Neural cell (in vitro differentiated cells): Measurements from ENCODE around the gene LY6G5C. TPM values are rescaled to one million over a fixed set of nuclear protein-coding genes. Genes with fewer than 3 reads are reported as not detected.

ENCODE experiments used
- H2AFZ ChIP-seq: fragments of 200-600, 300-800 bp; sonication (generic), shearing (Covaris generic); 2 replicates; pipeline ENCODE4 v1.6.0; 2014; ENCODE audit warnings: low read depth, mild to moderate bottlenecking, antibody characterized with exemption, low read length, moderate library complexity
- H3F3A ChIP-seq: fragments of 200-600 bp; shearing (Covaris generic); 2 replicates; pipeline ENCODE4 v1.6.1; 2016; ENCODE audit warnings: mild to moderate bottlenecking, moderate library complexity, mixed read lengths, antibody characterized with exemption, low read length; ENCODE audit not compliant: insufficient read depth, poor library complexity, severe bottlenecking
- H3K27ac ChIP-seq: fragments of 200-600, 300-800 bp; sonication (generic), shearing (Covaris generic); 2 replicates; pipeline ENCODE4 v1.5.1; 2014; ENCODE audit warnings: mild to moderate bottlenecking, low read length, moderate library complexity
- H3K27me3 ChIP-seq: fragments of 300-800, 200-600 bp; sonication (generic), shearing (Covaris generic); 2 replicates; pipeline ENCODE4 v1.6.0; 2014; ENCODE audit warnings: mild to moderate bottlenecking, low read depth, low read length, moderate library complexity; ENCODE audit not compliant: insufficient read depth
- H3K36me3 ChIP-seq: fragments of 300-800, 200-600 bp; sonication (generic), shearing (Covaris generic); 2 replicates; pipeline ENCODE4 v1.5.1; 2014; ENCODE audit warnings: mild to moderate bottlenecking, antibody characterized with exemption, low read length, moderate library complexity; ENCODE audit not compliant: insufficient read depth
- H3K4me2 ChIP-seq: fragments of 300-800, 200-600 bp; sonication (generic), shearing (Covaris generic); 2 replicates; pipeline ENCODE4 v1.6.0; 2014; ENCODE audit warnings: mild to moderate bottlenecking, low read length
- H3K4me3 ChIP-seq: fragments of 300-800, 200-600 bp; sonication (generic), shearing (Covaris generic); 2 replicates; pipeline ENCODE4 v1.5.1; 2014; ENCODE audit warnings: mild to moderate bottlenecking, low read length, moderate library complexity
- H3K79me2 ChIP-seq: fragments of 200-600 bp; shearing (Covaris generic); replicated peaks from 2 replicates; pipeline ENCODE4 v1.6.0; 2014; ENCODE audit warnings: mild to moderate bottlenecking, low read length, moderate library complexity; ENCODE audit not compliant: insufficient read depth
- H3K9ac ChIP-seq: fragments of 300-800, 200-600 bp; sonication (generic), shearing (Covaris generic); 2 replicates; pipeline ENCODE4 v1.6.1; 2016; ENCODE audit warnings: mild to moderate bottlenecking, low read length, mixed read lengths
- H3K9me2 ChIP-seq: fragments of 200-600 bp; shearing (Covaris generic); 2 replicates; pipeline ENCODE4 v1.6.1; 2016; ENCODE audit warnings: mild to moderate bottlenecking, low read length, mixed read lengths; ENCODE audit not compliant: insufficient read depth
- H3K9me3 ChIP-seq: fragments of 200-600, 300-800 bp; sonication (generic), shearing (Covaris generic); 2 replicates; pipeline ENCODE4 v1.6.1; 2016; ENCODE audit warnings: mild to moderate bottlenecking, mixed run types, low read length, moderate library complexity, mixed read lengths
- H4K20me1 ChIP-seq: fragments of 200-600 bp; shearing (Covaris generic); 2 replicates; pipeline ENCODE4 v1.6.1; 2016; ENCODE audit warnings: mild to moderate bottlenecking, mixed run types; ENCODE audit not compliant: insufficient read depth
- EP300 ChIP-seq: fragments of 450-650 bp; conservative IDR thresholded peaks from 2 replicates; pipeline ENCODE4 v1.6.1; 2014; ENCODE audit warnings: antibody characterized with exemption, mild to moderate bottlenecking, moderate library complexity; ENCODE audit not compliant: poor library complexity, severe bottlenecking
- EZH2 ChIP-seq: fragments of 200-600, 300-800 bp; shearing (Covaris generic), sonication (generic); IDR thresholded peaks from 2 replicates; pipeline ENCODE4 v1.6.1; 2014; ENCODE audit warnings: antibody characterized with exemption, low read length, borderline replicate concordance, mild to moderate bottlenecking; ENCODE audit not compliant: insufficient read depth, poor library complexity, severe bottlenecking
- MXI1 ChIP-seq: fragments of 450-650 bp; conservative IDR thresholded peaks from 2 replicates; pipeline ENCODE4 v1.6.1; 2014; ENCODE audit warnings: antibody characterized with exemption, mild to moderate bottlenecking; ENCODE audit not compliant: poor library complexity, severe bottlenecking
- POLR2AphosphoS5 ChIP-seq: IDR thresholded peaks from 2 replicates; pipeline ENCODE4 v1.6.1; 2012
- RAD21 ChIP-seq: fragments of 450-650 bp; conservative IDR thresholded peaks from 2 replicates; pipeline ENCODE4 v1.6.1; 2014; ENCODE audit warnings: antibody characterized with exemption, mild to moderate bottlenecking, moderate library complexity
- SMC3 ChIP-seq: fragments of 450-650 bp; conservative IDR thresholded peaks from 2 replicates; pipeline ENCODE4 v1.6.1; 2014; ENCODE audit warnings: antibody characterized with exemption, mild to moderate bottlenecking, moderate library complexity; ENCODE audit not compliant: poor library complexity
- TAF1 ChIP-seq: IDR thresholded peaks from 2 replicates; pipeline ENCODE4 v1.6.1; 2012; ENCODE audit warnings: low read depth
- polyA plus RNA-seq: library from polyadenylated mRNA; depleted of rRNA; stranded (reverse); fragments of >200 nt; gene quantifications from 2 replicates; pipeline ENCODE4 v1.2.3, GENCODE V29; 2014
- TF ChIP-seq, protein P1 (sequence below): IDR thresholded peaks from 2 replicates; pipeline ENCODE4 v1.6.1; 2012; ENCODE audit warnings: borderline replicate concordance
- TF ChIP-seq, protein P2 (sequence below): fragments of 450-650 bp; IDR thresholded peaks from 2 replicates; pipeline ENCODE4 v1.5.1; 2014; ENCODE audit warnings: antibody characterized with exemption, mild to moderate bottlenecking, moderate library complexity; ENCODE audit not compliant: poor library complexity, severe bottlenecking

Gene LY6G5C
- polyA plus RNA-seq, 1 donor from 2014 or later: 13.4 TPM

DNA sequence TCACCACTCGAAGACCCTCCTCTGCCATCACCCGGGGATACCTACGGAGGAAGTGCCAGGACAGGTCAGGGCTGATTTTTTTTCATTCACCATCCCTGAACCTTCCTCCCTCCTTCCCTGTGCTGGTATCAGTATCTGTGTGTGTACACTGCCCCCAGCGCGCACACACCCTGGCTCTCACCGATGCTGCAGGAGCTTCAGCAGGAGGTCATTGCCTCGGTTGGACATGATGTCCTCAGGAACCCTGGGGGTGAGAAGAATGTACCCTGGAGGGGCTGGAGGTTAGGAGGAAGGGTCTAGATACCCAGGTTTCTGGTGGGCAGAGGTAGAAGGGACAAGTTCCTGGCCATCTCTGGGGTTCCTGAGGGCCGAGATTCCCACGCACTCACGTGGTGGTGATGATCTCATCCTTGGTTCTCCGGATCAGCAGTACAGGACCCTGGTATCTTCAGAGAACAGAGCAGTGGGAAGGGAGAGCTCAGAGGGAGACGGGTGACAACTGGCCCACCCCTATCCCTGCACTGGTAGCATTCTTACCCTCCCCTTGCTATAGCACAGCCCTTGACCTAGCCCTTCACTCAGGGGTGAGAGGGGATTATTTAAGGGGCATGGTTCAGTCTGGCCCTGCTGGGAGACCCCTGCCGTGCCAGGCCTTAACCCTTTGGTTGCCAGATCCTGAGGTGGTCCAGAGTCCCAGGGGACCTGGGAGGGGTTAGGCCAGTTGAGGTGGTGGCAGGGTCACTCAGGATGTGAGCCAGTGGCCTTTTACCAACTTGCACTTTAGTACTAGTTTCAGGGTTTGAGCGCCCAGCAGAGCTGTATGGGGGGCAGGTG, 7.2 kb upstream of the LY6G5C start:
- Histone ChIP-seq H3K4me3 (no peak overlapping the region), H3K79me2 (no peaks in the 10 kb centered on the region), H3K4me2 (no peak overlapping the region), H3K27me3 (no peaks in the 10 kb centered on the region), H2AFZ (no peak overlapping the region), H4K20me1 (no peaks in the 10 kb centered on the region), H3K27ac (no peak overlapping the region), H3K9me2 (no peaks in the 10 kb centered on the region), H3K36me3 (peaks cover 4% of the 10 kb centered on the region), H3F3A (no peaks in the 10 kb centered on the region), H3K9me3 (no peaks in the 10 kb centered on the region), H3K9ac (no peak overlapping the region)
- TF ChIP-seq EP300 (no peak), SMC3 (no peak), RAD21 (no peak), MXI1 (no peak), EZH2 (no peak), TAF1 (no peak), POLR2AphosphoS5 (no peak)
- TF ChIP-seq, protein P1, sequence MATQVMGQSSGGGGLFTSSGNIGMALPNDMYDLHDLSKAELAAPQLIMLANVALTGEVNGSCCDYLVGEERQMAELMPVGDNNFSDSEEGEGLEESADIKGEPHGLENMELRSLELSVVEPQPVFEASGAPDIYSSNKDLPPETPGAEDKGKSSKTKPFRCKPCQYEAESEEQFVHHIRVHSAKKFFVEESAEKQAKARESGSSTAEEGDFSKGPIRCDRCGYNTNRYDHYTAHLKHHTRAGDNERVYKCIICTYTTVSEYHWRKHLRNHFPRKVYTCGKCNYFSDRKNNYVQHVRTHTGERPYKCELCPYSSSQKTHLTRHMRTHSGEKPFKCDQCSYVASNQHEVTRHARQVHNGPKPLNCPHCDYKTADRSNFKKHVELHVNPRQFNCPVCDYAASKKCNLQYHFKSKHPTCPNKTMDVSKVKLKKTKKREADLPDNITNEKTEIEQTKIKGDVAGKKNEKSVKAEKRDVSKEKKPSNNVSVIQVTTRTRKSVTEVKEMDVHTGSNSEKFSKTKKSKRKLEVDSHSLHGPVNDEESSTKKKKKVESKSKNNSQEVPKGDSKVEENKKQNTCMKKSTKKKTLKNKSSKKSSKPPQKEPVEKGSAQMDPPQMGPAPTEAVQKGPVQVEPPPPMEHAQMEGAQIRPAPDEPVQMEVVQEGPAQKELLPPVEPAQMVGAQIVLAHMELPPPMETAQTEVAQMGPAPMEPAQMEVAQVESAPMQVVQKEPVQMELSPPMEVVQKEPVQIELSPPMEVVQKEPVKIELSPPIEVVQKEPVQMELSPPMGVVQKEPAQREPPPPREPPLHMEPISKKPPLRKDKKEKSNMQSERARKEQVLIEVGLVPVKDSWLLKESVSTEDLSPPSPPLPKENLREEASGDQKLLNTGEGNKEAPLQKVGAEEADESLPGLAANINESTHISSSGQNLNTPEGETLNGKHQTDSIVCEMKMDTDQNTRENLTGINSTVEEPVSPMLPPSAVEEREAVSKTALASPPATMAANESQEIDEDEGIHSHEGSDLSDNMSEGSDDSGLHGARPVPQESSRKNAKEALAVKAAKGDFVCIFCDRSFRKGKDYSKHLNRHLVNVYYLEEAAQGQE: no peak
- TF ChIP-seq, protein P2, sequence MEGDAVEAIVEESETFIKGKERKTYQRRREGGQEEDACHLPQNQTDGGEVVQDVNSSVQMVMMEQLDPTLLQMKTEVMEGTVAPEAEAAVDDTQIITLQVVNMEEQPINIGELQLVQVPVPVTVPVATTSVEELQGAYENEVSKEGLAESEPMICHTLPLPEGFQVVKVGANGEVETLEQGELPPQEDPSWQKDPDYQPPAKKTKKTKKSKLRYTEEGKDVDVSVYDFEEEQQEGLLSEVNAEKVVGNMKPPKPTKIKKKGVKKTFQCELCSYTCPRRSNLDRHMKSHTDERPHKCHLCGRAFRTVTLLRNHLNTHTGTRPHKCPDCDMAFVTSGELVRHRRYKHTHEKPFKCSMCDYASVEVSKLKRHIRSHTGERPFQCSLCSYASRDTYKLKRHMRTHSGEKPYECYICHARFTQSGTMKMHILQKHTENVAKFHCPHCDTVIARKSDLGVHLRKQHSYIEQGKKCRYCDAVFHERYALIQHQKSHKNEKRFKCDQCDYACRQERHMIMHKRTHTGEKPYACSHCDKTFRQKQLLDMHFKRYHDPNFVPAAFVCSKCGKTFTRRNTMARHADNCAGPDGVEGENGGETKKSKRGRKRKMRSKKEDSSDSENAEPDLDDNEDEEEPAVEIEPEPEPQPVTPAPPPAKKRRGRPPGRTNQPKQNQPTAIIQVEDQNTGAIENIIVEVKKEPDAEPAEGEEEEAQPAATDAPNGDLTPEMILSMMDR: no peak

GRCh38 chr6:31687321-31687720, 6.5 kb upstream of the LY6G5C start:
- H3K9ac ChIP-seq: no peak overlapping the region
- H3K36me3 ChIP-seq: peaks cover 4% of the 10 kb centered on the region
- H3K9me3 ChIP-seq: no peaks in the 10 kb centered on the region
- TF ChIP-seq, protein P2: no peak
- TF ChIP-seq TAF1: no peak
- no peak for TF ChIP-seq POLR2AphosphoS5
- no peak for TF ChIP-seq EZH2
- TF ChIP-seq, protein P1: no peak
- TF ChIP-seq EP300: no peak
- no peak for TF ChIP-seq RAD21
- TF ChIP-seq MXI1: no peak
- no peak for TF ChIP-seq SMC3
- no peak overlapping the region for H2AFZ ChIP-seq
- H4K20me1 ChIP-seq: no peaks in the 10 kb centered on the region
- no peaks in the 10 kb centered on the region for H3K9me2 ChIP-seq
- H3K27ac ChIP-seq: no peak overlapping the region
- no peaks in the 10 kb centered on the region for H3F3A ChIP-seq
- H3K27me3 ChIP-seq: no peaks in the 10 kb centered on the region
- no peak overlapping the region for H3K4me2 ChIP-seq
- H3K4me3 ChIP-seq: no peak overlapping the region
- H3K79me2 ChIP-seq: no peaks in the 10 kb centered on the region
